BE2C (cell line): ENCODE data around the gene PHACTR1.

Experiments
- DNase-seq: peaks from one replicate; pipeline ENCODE4 v3.0.0-alpha.2; 2020
- H3K27me3 ChIP-seq: fragments of 250-450 bp; sonication (Bioruptor Pico); 2 replicates; pipeline ENCODE4 v1.5.1; 2020; ENCODE audit warnings: mild to moderate bottlenecking
- H3K36me3 ChIP-seq: fragments of 250-450 bp; sonication (Bioruptor Pico); 2 replicates; pipeline ENCODE4 v1.5.1; 2020; ENCODE audit warnings: mild to moderate bottlenecking
- H3K4me1 ChIP-seq: fragments of 250-450 bp; sonication (Bioruptor Pico); 2 replicates; pipeline ENCODE4 v1.5.1; 2020
- H3K4me3 ChIP-seq: 2 replicates; pipeline ENCODE4 v1.5.1; 2011; ENCODE audit warnings: low read depth, low read length
- H3K9me3 ChIP-seq: fragments of 250-450 bp; sonication (Bioruptor Pico); 2 replicates; pipeline ENCODE4 v1.5.1; 2020
- TF ChIP-seq, protein P1 (sequence below): IDR thresholded peaks from 2 replicates; pipeline ENCODE4 v1.5.1; 2012; ENCODE audit warnings: mild to moderate bottlenecking, low read depth, low read length

Gene PHACTR1

DNA sequence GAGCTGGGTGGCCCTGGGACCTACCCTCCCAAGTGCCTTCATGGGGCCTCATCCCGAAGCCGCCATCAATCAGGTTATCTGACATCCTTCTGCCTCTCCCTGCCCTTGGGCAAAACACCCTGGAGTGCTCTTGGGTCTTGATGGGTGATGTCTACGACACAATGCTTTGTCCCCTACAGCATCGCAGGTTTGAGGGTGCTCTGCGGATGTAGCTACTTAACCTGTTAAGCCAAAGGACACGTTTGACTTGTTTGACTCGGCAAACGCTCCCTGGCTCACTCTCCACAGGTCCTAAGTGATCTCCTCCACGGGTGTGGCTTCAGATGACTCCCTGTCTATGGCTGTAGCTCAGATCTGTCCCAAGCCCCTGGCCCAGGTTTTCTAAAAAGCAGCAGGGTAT lies 576.2 kb downstream of the PHACTR1 start:
- Histone ChIP-seq H3K27me3 (no peaks in the 10 kb centered on the region), H3K36me3 (no peaks in the 10 kb centered on the region; the same call in 1 of the 2 replicates), H3K9me3 (no peaks in the 10 kb centered on the region), H3K4me1 (no peaks in the 10 kb centered on the region), H3K4me3 (no peak overlapping the region)
- TF ChIP-seq, protein P1, sequence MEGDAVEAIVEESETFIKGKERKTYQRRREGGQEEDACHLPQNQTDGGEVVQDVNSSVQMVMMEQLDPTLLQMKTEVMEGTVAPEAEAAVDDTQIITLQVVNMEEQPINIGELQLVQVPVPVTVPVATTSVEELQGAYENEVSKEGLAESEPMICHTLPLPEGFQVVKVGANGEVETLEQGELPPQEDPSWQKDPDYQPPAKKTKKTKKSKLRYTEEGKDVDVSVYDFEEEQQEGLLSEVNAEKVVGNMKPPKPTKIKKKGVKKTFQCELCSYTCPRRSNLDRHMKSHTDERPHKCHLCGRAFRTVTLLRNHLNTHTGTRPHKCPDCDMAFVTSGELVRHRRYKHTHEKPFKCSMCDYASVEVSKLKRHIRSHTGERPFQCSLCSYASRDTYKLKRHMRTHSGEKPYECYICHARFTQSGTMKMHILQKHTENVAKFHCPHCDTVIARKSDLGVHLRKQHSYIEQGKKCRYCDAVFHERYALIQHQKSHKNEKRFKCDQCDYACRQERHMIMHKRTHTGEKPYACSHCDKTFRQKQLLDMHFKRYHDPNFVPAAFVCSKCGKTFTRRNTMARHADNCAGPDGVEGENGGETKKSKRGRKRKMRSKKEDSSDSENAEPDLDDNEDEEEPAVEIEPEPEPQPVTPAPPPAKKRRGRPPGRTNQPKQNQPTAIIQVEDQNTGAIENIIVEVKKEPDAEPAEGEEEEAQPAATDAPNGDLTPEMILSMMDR, result no peak
- DNase-seq, result no peak

GRCh38 chr6:13294499-13295069 lies 578.0 kb downstream of the PHACTR1 start:
- Histone ChIP-seq H3K9me3 (no peaks in the 10 kb centered on the region), H3K36me3 (peaks cover 4% of the 10 kb centered on the region; the same call in 1 of the 2 replicates), H3K27me3 (no peaks in the 10 kb centered on the region), H3K4me3 (no peak overlapping the region), H3K4me1 (no peaks in the 10 kb centered on the region)
- no peak for DNase-seq
- TF ChIP-seq, protein P1, result no peak

DNA sequence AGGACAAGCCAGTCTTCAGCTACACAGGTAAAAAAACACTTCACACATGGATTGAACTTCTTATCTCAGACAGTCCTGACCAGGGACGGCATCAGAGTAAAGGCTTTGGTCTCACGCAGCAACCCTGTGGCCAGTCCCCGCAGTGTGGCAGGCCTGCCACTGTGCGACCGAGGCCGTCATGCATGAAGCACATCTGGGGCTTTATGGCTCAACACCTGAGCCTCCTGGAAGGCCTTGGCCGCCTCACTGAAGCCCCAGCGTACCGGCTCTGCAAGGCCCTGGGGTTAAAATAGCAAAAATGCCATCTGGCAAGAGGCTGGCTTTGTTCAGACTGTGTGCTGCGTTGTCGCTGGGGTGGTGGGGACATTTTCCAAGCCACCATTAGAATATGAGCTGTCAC lies 579.0 kb downstream of the PHACTR1 start:
- Histone ChIP-seq H3K4me1 (no peaks in the 10 kb centered on the region), H3K36me3 (peaks cover 6% of the 10 kb centered on the region; the same call in 1 of the 2 replicates), H3K27me3 (no peaks in the 10 kb centered on the region), H3K9me3 (no peaks in the 10 kb centered on the region), H3K4me3 (no peak overlapping the region)
- no peak for DNase-seq
- TF ChIP-seq, protein P1, result no peak

DNA sequence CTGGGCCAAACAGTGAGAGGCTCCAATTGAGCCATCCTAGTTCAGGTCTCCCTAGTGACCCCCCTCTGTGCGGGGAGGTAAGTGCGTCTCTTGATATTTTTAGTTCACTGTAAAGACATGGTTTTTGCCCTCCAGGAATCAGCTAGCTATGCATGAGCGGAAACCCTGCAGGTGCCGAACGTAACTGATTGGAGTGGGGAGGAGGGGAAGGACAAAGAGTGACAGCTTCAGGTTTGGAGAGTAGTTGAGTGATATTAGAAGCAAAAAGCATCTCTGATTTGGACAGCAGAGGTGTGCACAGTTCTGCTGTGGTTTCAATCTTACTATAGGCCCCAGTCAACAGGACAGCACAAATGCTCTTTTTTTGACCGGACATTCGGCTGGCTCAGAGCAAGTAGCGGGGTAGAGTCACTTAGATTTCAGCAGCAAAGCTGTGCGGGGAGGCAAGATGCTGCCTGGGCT lies 580.0 kb downstream of the PHACTR1 start:
- H3K9me3 ChIP-seq, result no peaks in the 10 kb centered on the region
- TF ChIP-seq, protein P1, result no peak
- H3K36me3 ChIP-seq, result peaks cover 6% of the 10 kb centered on the region; the same call in 1 of the 2 replicates
- no peaks in the 10 kb centered on the region for H3K27me3 ChIP-seq
- DNase-seq, result no peak
- no peaks in the 10 kb centered on the region for H3K4me1 ChIP-seq
- H3K4me3 ChIP-seq, result no peak overlapping the region

DNA sequence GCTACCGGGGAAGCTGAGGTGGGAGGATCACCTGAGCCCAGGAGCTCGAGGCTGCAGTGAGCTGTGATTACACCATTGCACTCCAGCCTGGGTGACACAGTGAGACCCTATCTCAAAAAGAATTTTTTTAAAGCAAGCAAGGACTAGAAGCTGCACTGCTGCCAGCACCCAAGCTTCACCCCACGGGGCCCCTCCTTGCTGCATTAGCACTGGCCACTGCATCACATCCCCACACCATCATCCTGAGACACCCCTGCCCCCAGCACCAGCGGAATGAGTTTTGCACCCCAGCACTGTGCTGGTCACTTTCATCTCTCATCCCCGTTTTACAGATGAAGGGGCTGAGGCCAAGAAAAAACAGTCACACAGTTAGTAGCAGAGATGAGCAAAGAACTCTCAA lies 580.8 kb downstream of the PHACTR1 start:
- TF ChIP-seq, protein P1, result no peak
- Histone ChIP-seq H3K9me3 (no peaks in the 10 kb centered on the region), H3K4me3 (no peak overlapping the region), H3K4me1 (no peaks in the 10 kb centered on the region), H3K36me3 (peaks cover 6% of the 10 kb centered on the region; the same call in 1 of the 2 replicates), H3K27me3 (no peaks in the 10 kb centered on the region)
- no peak for DNase-seq

- Histone ChIP-seq H3K27me3 (no peaks in the 10 kb centered on the region), H3K9me3 (no peaks in the 10 kb centered on the region), H3K4me3 (no peak overlapping the region), H3K36me3 (peaks cover 6% of the 10 kb centered on the region; the same call in 1 of the 2 replicates), H3K4me1 (no peaks in the 10 kb centered on the region)
- no peak for DNase-seq
- TF ChIP-seq, protein P1, result no peak
Observed at GRCh38 chr6:13298446-13298845, 581.9 kb downstream of the PHACTR1 start.
